Prostate gland (tissue), 2 donors: ENCODE results near the gene KCNQ1. TPM values are rescaled to one million over a fixed set of nuclear protein-coding genes. Genes with fewer than 3 reads are reported as not detected.

Experiments used
- DNase-seq: peaks from one replicate; pipeline ENCODE4 v3.0.0-alpha.2; 2019; ENCODE audit warnings: low spot score
- H3K27ac ChIP-seq, 2 donors: fragments of 200-600 bp; sonication (generic); 2 replicates each; pipeline ENCODE4 v1.5.1; 2017 to 2019
- H3K27me3 ChIP-seq: fragments of 200-600 bp; sonication (generic); replicated peaks from 2 replicates; pipeline ENCODE4 v1.5.1; 2019; ENCODE audit not compliant: insufficient read depth
- H3K36me3 ChIP-seq, 2 donors: fragments of 200-600 bp; sonication (generic); 1 replicate in 1 of 2; 2 replicates in 1 of 2; pipeline versions ENCODE4 v1.5.1 to v1.8.1; 2017 to 2019
- H3K4me1 ChIP-seq: fragments of 200-600 bp; sonication (generic); replicated peaks from 2 replicates; pipeline ENCODE4 v1.5.1; 2019
- H3K4me3 ChIP-seq, 2 donors: fragments of 200-600 bp; sonication (generic); 2 replicates each; pipeline ENCODE4 v1.5.1; 2017 to 2019
- H3K9me3 ChIP-seq: fragments of 200-600 bp; sonication (generic); 2 replicates; pipeline ENCODE4 v1.5.1; 2017
- CTCF ChIP-seq, 4 experiments: fragments of 200-600 bp in 2 of 4; fragments of 450-650 bp in 2 of 4; sonication (generic) in 2 of 4; IDR thresholded peaks; 1 replicate in 3 of 4; 2 replicates in 1 of 4; pipeline ENCODE4 v1.5.1; 2016 to 2019; ENCODE audit warnings: antibody characterized with exemption in 4 of 4, mild to moderate bottlenecking in 2 of 4, moderate library complexity in 2 of 4
- POLR2A ChIP-seq: fragments of 450-650 bp; IDR thresholded peaks from one replicate; pipeline ENCODE4 v1.6.1; 2016; ENCODE audit warnings: antibody characterized with exemption, mild to moderate bottlenecking
- POLR2AphosphoS5 ChIP-seq: sonication (generic); formaldehyde crosslinking; IDR thresholded peaks from one replicate; pipeline ENCODE4 v1.6.1; 2017; ENCODE audit warnings: antibody characterized with exemption
- WGBS: methylation state at CpG from one replicate; pipeline ENCODE4 v1.1.5; 2018; 5-methylcytosine and 5-hydroxymethylcytosine counted together
- intact Hi-C: fragments of 100-400 bp; cut with DNase I; formaldehyde crosslinking; loops from one replicate; pipeline ENCODE4 v1.14.2; 2022
- total RNA-seq, 2 donors: library from RNA; depleted of rRNA; stranded (reverse); fragments of >200 nt; gene quantifications; one replicate each; pipeline ENCODE4 v1.1.0, GENCODE V29; 2016

Gene KCNQ1
- total RNA-seq, 2 donors from 2014 or later: 10.0 to 33.8 TPM

GRCh38 chr11:2889362-2890273, 444.8 kb downstream of the KCNQ1 start:
- H3K36me3 ChIP-seq: no peaks in the 10 kb centered on the region
- intact Hi-C loops: loop anchor here (5.0 to 10.0 kb wide), 4 partner anchors 462 to 1125 kb away; partner anchors contain the start of gene CTSD
- H3K27me3 ChIP-seq: no peaks in the 10 kb centered on the region
- peak overlapping the region; percentile 85 to 88 for H3K27ac ChIP-seq
- peaks cover 20% of the 10 kb centered on the region for H3K4me1 ChIP-seq
- no peak for DNase-seq
- no peak overlapping the region for H3K4me3 ChIP-seq
- TF ChIP-seq POLR2A (no peak), CTCF (IDR thresholded peaks at IDR 0.05) (no peak), POLR2AphosphoS5 (no peak)
- no peaks in the 10 kb centered on the region for H3K9me3 ChIP-seq
- WGBS: 85% methylated on average over 14 of the region's 16 CpGs

GRCh38 chr11:2890466-2891294, 445.9 kb downstream of the KCNQ1 start:
- intact Hi-C loops: loop anchor here (10.0 kb wide), 1 partner anchor 696 kb away; no protein-coding TSS in a partner anchor
- Histone ChIP-seq H3K27ac (peak overlapping the region; percentile 85 to 88), H3K4me3 (no peak overlapping the region), H3K36me3 (no peaks in the 10 kb centered on the region), H3K9me3 (no peaks in the 10 kb centered on the region), H3K4me1 (peaks cover 20% of the 10 kb centered on the region), H3K27me3 (no peaks in the 10 kb centered on the region)
- TF ChIP-seq POLR2AphosphoS5 (peak; percentile 94), CTCF (IDR thresholded peaks at IDR 0.05) (peak in 1 of 4 experiments; percentile 17), POLR2A (peak; percentile 48)
- peak; percentile 88 for DNase-seq
- 47% methylated on average over 15 of the region's 28 CpGs for WGBS

- 30% methylated on average over 17 of the region's 17 CpGs for WGBS
- no peaks in the 10 kb centered on the region for H3K36me3 ChIP-seq
- peak overlapping the region; percentile 27 to 36 for H3K4me3 ChIP-seq
- TF ChIP-seq POLR2AphosphoS5: no peak
- peak; percentile 25 for TF ChIP-seq POLR2A
- peaks cover 20% of the 10 kb centered on the region for H3K4me1 ChIP-seq
- DNase-seq: no peak
- intact Hi-C loops: loop anchor here (10.0 kb wide), 1 partner anchor 697 kb away; no protein-coding TSS in a partner anchor
- H3K9me3 ChIP-seq: no peaks in the 10 kb centered on the region
- H3K27ac ChIP-seq: peak overlapping the region; percentile 85 to 88
- H3K27me3 ChIP-seq: no peaks in the 10 kb centered on the region
Measured at GRCh38 chr11:2891326-2892214, 446.8 kb downstream of the KCNQ1 start.

GRCh38 chr11:2892215-2892966, 447.6 kb downstream of the KCNQ1 start:
- Histone ChIP-seq H3K9me3 (no peaks in the 10 kb centered on the region), H3K27ac (peak overlapping the region; percentile 85 to 88), H3K36me3 (no peaks in the 10 kb centered on the region), H3K4me1 (peaks cover 20% of the 10 kb centered on the region), H3K4me3 (peak overlapping the region; percentile 27 to 36), H3K27me3 (no peaks in the 10 kb centered on the region)
- no peak for DNase-seq
- intact Hi-C loops: loop anchor here (10.0 kb wide), 1 partner anchor 698 kb away; no protein-coding TSS in a partner anchor
- 7% methylated on average over 32 of the region's 34 CpGs for WGBS
- TF ChIP-seq POLR2A: peak; percentile 16
- peak; percentile 90 to 97 (median 94) for TF ChIP-seq CTCF (IDR thresholded peaks at IDR 0.05)
- TF ChIP-seq POLR2AphosphoS5: no peak
